Measurements from ENCODE around the gene PON1.

DNA sequence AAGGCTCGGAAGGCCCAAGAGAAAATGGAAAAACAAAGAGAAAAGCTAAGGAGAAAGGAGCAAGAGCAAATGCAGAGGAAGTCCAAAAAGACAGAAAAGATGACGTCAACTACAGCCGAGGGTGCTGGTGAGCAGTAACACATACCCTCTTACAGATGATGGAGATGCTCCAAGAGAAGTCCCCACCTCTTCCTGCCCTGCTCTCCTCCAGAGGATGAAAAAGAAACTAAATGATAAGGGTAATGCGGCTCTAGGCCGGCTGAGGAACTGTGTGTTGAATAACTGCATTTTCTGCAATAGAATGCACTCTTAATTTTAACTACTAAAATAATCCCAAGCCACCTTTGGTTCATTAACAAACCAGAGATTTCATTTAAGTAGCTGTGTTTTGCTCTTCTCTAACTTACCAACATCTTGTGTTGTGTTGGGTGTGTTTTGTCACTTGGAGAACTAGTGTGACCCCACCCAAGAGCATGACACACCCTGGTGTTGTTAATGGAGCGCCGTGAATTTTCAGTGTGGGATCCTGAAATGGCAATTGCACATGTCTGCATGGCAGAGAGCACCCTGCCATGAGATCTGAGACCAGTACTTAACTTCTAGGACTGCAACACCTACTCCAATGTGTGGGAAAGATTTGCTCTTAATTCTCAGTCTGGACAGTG lies 34.0 kb downstream of the PON1 start:
- TF ChIP-seq, protein P1, sequence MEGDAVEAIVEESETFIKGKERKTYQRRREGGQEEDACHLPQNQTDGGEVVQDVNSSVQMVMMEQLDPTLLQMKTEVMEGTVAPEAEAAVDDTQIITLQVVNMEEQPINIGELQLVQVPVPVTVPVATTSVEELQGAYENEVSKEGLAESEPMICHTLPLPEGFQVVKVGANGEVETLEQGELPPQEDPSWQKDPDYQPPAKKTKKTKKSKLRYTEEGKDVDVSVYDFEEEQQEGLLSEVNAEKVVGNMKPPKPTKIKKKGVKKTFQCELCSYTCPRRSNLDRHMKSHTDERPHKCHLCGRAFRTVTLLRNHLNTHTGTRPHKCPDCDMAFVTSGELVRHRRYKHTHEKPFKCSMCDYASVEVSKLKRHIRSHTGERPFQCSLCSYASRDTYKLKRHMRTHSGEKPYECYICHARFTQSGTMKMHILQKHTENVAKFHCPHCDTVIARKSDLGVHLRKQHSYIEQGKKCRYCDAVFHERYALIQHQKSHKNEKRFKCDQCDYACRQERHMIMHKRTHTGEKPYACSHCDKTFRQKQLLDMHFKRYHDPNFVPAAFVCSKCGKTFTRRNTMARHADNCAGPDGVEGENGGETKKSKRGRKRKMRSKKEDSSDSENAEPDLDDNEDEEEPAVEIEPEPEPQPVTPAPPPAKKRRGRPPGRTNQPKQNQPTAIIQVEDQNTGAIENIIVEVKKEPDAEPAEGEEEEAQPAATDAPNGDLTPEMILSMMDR (IDR thresholded peaks at IDR 0.05): no peak
- TF ChIP-seq EZH2 (IDR thresholded peaks at IDR 0.05; ENCODE audit: borderline replicate concordance, insufficient read depth, low read depth, low read length, poor library complexity, severe bottlenecking): no peak
